GM23338 (cell line): ENCODE measurements around the gene ERCC5. TPM values are rescaled to one million over a fixed set of nuclear protein-coding genes. Genes with fewer than 3 reads are reported as not detected.

Experiments used
- ATAC-seq: fragments of 200-7000 bp; cut with Tn5 transposase; 3 replicates; pipeline ENCODE4 v1.9.1; 2020
- DNase-seq: peaks from one replicate; pipeline ENCODE4 v3.0.0-alpha.2; 2015; ENCODE audit warnings: low spot score
- H2AFZ ChIP-seq: fragments of 200-600 bp; sonication (generic); 2 replicates; pipeline ENCODE4 v1.8.0; 2016; ENCODE audit warnings: antibody characterized with exemption, mild to moderate bottlenecking, moderate library complexity
- H3F3A ChIP-seq: fragments of 200-600 bp; sonication (generic); replicated peaks from 2 replicates; pipeline ENCODE4 v1.8.0; 2017; ENCODE audit warnings: antibody characterized with exemption, mixed run types, low read depth
- H3K27ac ChIP-seq: fragments of 200-600 bp; sonication (generic); 2 replicates; pipeline ENCODE4 v1.6.1; 2016; ENCODE audit warnings: low read depth
- H3K27me3 ChIP-seq: fragments of 200-600 bp; sonication (generic); 2 replicates; pipeline ENCODE4 v1.8.0; 2016; ENCODE audit warnings: mild to moderate bottlenecking, mixed run types, moderate library complexity; ENCODE audit not compliant: insufficient read depth
- H3K36me3 ChIP-seq: fragments of 200-600 bp; sonication (generic); 2 replicates; pipeline ENCODE4 v1.8.0; 2016; ENCODE audit warnings: mild to moderate bottlenecking; ENCODE audit not compliant: insufficient read depth
- H3K4me1 ChIP-seq: fragments of 200-600 bp; sonication (generic); 2 replicates; pipeline ENCODE4 v1.8.0; 2016; ENCODE audit warnings: mild to moderate bottlenecking, moderate library complexity; ENCODE audit not compliant: insufficient read depth
- H3K4me2 ChIP-seq: fragments of 200-600 bp; sonication (generic); 2 replicates; pipeline ENCODE4 v1.7.1; 2017; ENCODE audit warnings: mixed run types
- H3K4me3 ChIP-seq: fragments of 200-600 bp; sonication (generic); 2 replicates; pipeline ENCODE4 v1.6.1; 2016; ENCODE audit warnings: mixed run types
- H3K79me2 ChIP-seq: fragments of 200-600 bp; sonication (generic); replicated peaks from 2 replicates; pipeline ENCODE4 v1.8.0; 2017; ENCODE audit warnings: mild to moderate bottlenecking; ENCODE audit not compliant: insufficient read depth
- H3K9me2 ChIP-seq: fragments of 200-600 bp; sonication (generic); 2 replicates; pipeline ENCODE4 v1.8.0; 2017; ENCODE audit not compliant: insufficient read depth
- H4K20me1 ChIP-seq: fragments of 200-600 bp; sonication (generic); replicated peaks from 2 replicates; pipeline ENCODE4 v1.8.0; 2017; ENCODE audit warnings: mild to moderate bottlenecking; ENCODE audit not compliant: insufficient read depth
- H3K27ac Mint-ChIP-seq: 2 replicates; pipeline ENCODE4 v1.8.0; 2020; ENCODE audit warnings: inconsistent platforms, mild to moderate bottlenecking, moderate library complexity, mixed read lengths
- H3K27me3 Mint-ChIP-seq: 3 replicates; pipeline ENCODE4 v1.8.0; 2022; ENCODE audit warnings: low read depth, mild to moderate bottlenecking, moderate library complexity, mixed read lengths, inconsistent platforms; ENCODE audit not compliant: insufficient read depth, poor library complexity
- H3K36me3 Mint-ChIP-seq: 3 replicates; pipeline ENCODE4 v1.8.0; 2021; ENCODE audit warnings: low read depth, mild to moderate bottlenecking, inconsistent platforms, moderate library complexity, mixed read lengths
- H3K4me1 Mint-ChIP-seq: 3 replicates; pipeline ENCODE4 v1.8.0; 2020; ENCODE audit warnings: mild to moderate bottlenecking, inconsistent platforms, mixed read lengths
- H3K4me3 Mint-ChIP-seq: 3 replicates; pipeline ENCODE4 v1.8.0; 2021; ENCODE audit warnings: moderate library complexity, mild to moderate bottlenecking, inconsistent platforms, mixed read lengths
- H3K9me3 Mint-ChIP-seq: 3 replicates; pipeline ENCODE4 v1.8.0; 2020; ENCODE audit warnings: moderate library complexity, mild to moderate bottlenecking, inconsistent platforms, mixed read lengths
- CREB1 ChIP-seq: fragments of 250-450 bp; sonication (Bioruptor Pico); IDR thresholded peaks from 2 replicates; pipeline ENCODE4 v1.5.0; 2020; ENCODE audit warnings: low read depth, mild to moderate bottlenecking, moderate library complexity
- POLR2AphosphoS5 ChIP-seq: IDR thresholded peaks from 2 replicates; pipeline ENCODE4 v1.6.1; 2016; ENCODE audit warnings: antibody characterized with exemption, low read depth
- ZNF114 ChIP-seq: fragments of 250-450 bp; sonication (Bioruptor Pico); IDR thresholded peaks from 2 replicates; pipeline ENCODE4 v1.5.0; 2020; ENCODE audit warnings: mild to moderate bottlenecking, moderate library complexity
- polyA plus RNA-seq: library from polyadenylated mRNA; unstranded; fragments of >200 nt; fragmentation: Nextera tagmentation; extraction: Ambion mirVana; gene quantifications from 2 replicates; pipeline ENCODE4 v1.2.1, GENCODE V29; 2016
- total RNA-seq: library from RNA; depleted of rRNA; stranded (reverse); fragments of >200 nt; shearing (Covaris generic); gene quantifications from 2 replicates; pipeline ENCODE4 v1.2.3, GENCODE V29; 2014
- TF ChIP-seq, protein P1 (sequence below): fragments of 250-450 bp; sonication (Bioruptor Pico); IDR thresholded peaks from 2 replicates; pipeline ENCODE4 v1.5.0; 2020; ENCODE audit warnings: mild to moderate bottlenecking, moderate library complexity

ERCC5 gene
- total and polyA plus RNA-seq, 2 experiments from 2014 or later = 25.4 to 26.2 TPM

DNA sequence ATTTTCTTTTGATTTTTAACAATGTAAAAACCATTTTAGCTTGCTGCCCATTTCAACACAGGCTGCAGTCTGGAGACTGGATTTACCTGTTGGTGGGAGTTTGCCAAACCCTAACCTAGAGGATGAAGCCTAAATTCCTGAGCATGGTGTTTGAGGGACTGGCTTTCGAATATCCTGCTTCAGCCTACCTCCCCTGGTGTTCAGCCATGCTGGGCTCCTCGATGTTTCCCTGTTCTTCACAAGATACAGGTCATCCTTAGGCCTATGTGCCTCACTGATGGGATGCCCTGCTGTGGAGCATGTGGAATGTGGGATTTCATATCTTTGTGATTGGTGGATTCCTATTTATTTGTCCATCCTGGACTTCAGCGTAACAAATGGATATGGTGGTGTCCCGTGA lies 20.4 kb upstream of the ERCC5 start:
- peak overlapping the region; percentile 78; the same call in 1 of the 2 replicates for H3K27ac Mint-ChIP-seq

GRCh38 chr13:102825921-102826706 lies 19.7 kb upstream of the ERCC5 start:
- TF ChIP-seq ZNF114 (CRISPR knock-in tag) = no peak
- TF ChIP-seq, protein P1, sequence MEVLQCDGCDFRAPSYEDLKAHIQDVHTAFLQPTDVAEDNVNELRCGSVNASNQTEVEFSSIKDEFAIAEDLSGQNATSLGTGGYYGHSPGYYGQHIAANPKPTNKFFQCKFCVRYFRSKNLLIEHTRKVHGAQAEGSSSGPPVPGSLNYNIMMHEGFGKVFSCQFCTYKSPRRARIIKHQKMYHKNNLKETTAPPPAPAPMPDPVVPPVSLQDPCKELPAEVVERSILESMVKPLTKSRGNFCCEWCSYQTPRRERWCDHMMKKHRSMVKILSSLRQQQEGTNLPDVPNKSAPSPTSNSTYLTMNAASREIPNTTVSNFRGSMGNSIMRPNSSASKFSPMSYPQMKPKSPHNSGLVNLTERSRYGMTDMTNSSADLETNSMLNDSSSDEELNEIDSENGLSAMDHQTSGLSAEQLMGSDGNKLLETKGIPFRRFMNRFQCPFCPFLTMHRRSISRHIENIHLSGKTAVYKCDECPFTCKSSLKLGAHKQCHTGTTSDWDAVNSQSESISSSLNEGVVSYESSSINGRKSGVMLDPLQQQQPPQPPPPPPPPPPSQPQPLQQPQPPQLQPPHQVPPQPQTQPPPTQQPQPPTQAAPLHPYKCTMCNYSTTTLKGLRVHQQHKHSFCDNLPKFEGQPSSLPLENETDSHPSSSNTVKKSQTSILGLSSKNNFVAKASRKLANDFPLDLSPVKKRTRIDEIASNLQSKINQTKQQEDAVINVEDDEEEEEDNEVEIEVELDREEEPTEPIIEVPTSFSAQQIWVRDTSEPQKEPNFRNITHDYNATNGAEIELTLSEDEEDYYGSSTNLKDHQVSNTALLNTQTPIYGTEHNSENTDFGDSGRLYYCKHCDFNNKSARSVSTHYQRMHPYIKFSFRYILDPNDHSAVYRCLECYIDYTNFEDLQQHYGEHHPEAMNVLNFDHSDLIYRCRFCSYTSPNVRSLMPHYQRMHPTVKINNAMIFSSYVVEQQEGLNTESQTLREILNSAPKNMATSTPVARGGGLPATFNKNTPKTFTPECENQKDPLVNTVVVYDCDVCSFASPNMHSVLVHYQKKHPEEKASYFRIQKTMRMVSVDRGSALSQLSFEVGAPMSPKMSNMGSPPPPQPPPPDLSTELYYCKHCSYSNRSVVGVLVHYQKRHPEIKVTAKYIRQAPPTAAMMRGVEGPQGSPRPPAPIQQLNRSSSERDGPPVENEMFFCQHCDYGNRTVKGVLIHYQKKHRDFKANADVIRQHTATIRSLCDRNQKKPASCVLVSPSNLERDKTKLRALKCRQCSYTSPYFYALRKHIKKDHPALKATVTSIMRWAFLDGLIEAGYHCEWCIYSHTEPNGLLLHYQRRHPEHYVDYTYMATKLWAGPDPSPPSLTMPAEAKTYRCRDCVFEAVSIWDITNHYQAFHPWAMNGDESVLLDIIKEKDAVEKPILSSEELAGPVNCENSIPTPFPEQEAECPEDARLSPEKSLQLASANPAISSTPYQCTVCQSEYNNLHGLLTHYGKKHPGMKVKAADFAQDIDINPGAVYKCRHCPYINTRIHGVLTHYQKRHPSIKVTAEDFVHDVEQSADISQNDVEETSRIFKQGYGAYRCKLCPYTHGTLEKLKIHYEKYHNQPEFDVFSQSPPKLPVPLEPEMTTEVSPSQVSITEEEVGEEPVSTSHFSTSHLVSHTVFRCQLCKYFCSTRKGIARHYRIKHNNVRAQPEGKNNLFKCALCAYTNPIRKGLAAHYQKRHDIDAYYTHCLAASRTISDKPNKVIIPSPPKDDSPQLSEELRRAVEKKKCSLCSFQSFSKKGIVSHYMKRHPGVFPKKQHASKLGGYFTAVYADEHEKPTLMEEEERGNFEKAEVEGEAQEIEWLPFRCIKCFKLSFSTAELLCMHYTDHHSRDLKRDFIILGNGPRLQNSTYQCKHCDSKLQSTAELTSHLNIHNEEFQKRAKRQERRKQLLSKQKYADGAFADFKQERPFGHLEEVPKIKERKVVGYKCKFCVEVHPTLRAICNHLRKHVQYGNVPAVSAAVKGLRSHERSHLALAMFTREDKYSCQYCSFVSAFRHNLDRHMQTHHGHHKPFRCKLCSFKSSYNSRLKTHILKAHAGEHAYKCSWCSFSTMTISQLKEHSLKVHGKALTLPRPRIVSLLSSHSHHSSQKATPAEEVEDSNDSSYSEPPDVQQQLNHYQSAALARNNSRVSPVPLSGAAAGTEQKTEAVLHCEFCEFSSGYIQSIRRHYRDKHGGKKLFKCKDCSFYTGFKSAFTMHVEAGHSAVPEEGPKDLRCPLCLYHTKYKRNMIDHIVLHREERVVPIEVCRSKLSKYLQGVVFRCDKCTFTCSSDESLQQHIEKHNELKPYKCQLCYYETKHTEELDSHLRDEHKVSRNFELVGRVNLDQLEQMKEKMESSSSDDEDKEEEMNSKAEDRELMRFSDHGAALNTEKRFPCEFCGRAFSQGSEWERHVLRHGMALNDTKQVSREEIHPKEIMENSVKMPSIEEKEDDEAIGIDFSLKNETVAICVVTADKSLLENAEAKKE (CRISPR knock-in tag) = 0 out of 2 replicates have a peak, but pooled peaks have one; percentile 1
- peak overlapping the region; percentile 0; the same call in 1 of the 2 replicates for H2AFZ ChIP-seq
- no peaks in the 10 kb centered on the region for H3F3A ChIP-seq
- peaks cover 11% of the 10 kb centered on the region for H3K36me3 Mint-ChIP-seq
- H3K4me1 ChIP-seq = peaks cover 8% of the 10 kb centered on the region
- peak overlapping the region; percentile 49; the same call in 1 of the 2 replicates for H3K4me2 ChIP-seq
- H3K79me2 ChIP-seq = no peaks in the 10 kb centered on the region
- H3K4me1 Mint-ChIP-seq = peaks cover 16% of the 10 kb centered on the region
- H3K27me3 Mint-ChIP-seq = peaks cover 5% of the 10 kb centered on the region
- ATAC-seq (peak; percentile 26; the same call in 2 of the 3 replicates), DNase-seq (peak; percentile 28)
- H3K36me3 ChIP-seq = no peaks in the 10 kb centered on the region
- H3K4me3 Mint-ChIP-seq = no peak overlapping the region
- no peaks in the 10 kb centered on the region for H3K9me3 Mint-ChIP-seq
- H3K27ac ChIP-seq = peak overlapping the region; percentile 60
- H3K9me2 ChIP-seq = no peaks in the 10 kb centered on the region
- H3K27ac Mint-ChIP-seq = peak overlapping the region; percentile 78; the same call in 1 of the 2 replicates
- no peaks in the 10 kb centered on the region for H4K20me1 ChIP-seq
- H3K27me3 ChIP-seq = no peaks in the 10 kb centered on the region
- H3K4me3 ChIP-seq = no peak overlapping the region

More for the DNA sequence above, 20.4 kb upstream of the ERCC5 start:
- H3K4me3 Mint-ChIP-seq = no peak overlapping the region
- Histone ChIP-seq H4K20me1 (no peaks in the 10 kb centered on the region), H3K27me3 (no peaks in the 10 kb centered on the region), H3K4me3 (no peak overlapping the region), H3K9me2 (no peaks in the 10 kb centered on the region), H3K36me3 (no peaks in the 10 kb centered on the region), H2AFZ (peak overlapping the region; percentile 0; the same call in 1 of the 2 replicates), H3K4me1 (peaks cover 8% of the 10 kb centered on the region), H3K79me2 (no peaks in the 10 kb centered on the region), H3F3A (no peaks in the 10 kb centered on the region), H3K4me2 (peak overlapping the region; percentile 49; the same call in 1 of the 2 replicates), H3K27ac (no peak overlapping the region)
- DNase-seq (peak; percentile 40), ATAC-seq (peak; percentile 59)
- peaks cover 11% of the 10 kb centered on the region for H3K36me3 Mint-ChIP-seq
- H3K4me1 Mint-ChIP-seq = peaks cover 12% of the 10 kb centered on the region
- H3K27me3 Mint-ChIP-seq = peaks cover 5% of the 10 kb centered on the region
- no peaks in the 10 kb centered on the region for H3K9me3 Mint-ChIP-seq
- no peak for TF ChIP-seq CREB1 (CRISPR knock-in tag)
- TF ChIP-seq POLR2AphosphoS5 = no peak
